Heart left ventricle (tissue), 16 donors: ENCODE data around the gene PRKAR1B. TPM values are rescaled to one million over a fixed set of nuclear protein-coding genes. Genes with fewer than 3 reads are reported as not detected.
"Not testable (repeated sequence)": the region's sequence is repeated elsewhere in the genome, so short reads cannot be mapped to it uniquely, and the experiment has no call there.

ENCODE experiments used
- ATAC-seq, 4 donors: fragments of 200-7000 bp; cut with Tn5 transposase; one replicate each; pipeline ENCODE4 v1.9.1; 2020 to 2022; ENCODE audit warnings: moderate library complexity in 4 of 4, mild to moderate bottlenecking in 3 of 4, moderate number of reproducible peaks in 1 of 4
- DNase-seq, 5 donors: peaks; one replicate each; pipeline ENCODE4 v3.0.0-alpha.2; 2020
- H3K27ac ChIP-seq, 12 donors: fragments of 200-600 bp; sonication (generic) in 4 of 12; one replicate each; pipeline versions ENCODE4 v1.5.0 to v1.8.0; 2016 to 2022; ENCODE audit warnings: mild to moderate bottlenecking in 2 of 12
- H3K27me3 ChIP-seq, 9 donors: fragments of 200-600 bp; sonication (generic) in 2 of 9; one replicate each; pipeline versions ENCODE4 v1.5.1 to v1.8.0; 2016 to 2022; ENCODE audit warnings: mild to moderate bottlenecking in 3 of 9
- H3K36me3 ChIP-seq, 9 donors: fragments of 200-600 bp; sonication (generic) in 2 of 9; one replicate each; pipeline versions ENCODE4 v1.5.0 to v1.8.0; 2018 to 2022; ENCODE audit warnings: mild to moderate bottlenecking in 2 of 9
- H3K4me1 ChIP-seq, 12 donors: fragments of 200-600 bp; sonication (generic) in 4 of 12; one replicate each; pipeline versions ENCODE4 v1.5.0 to v1.8.0; 2016 to 2022; ENCODE audit warnings: mild to moderate bottlenecking in 3 of 12
- H3K4me3 ChIP-seq, 12 donors: fragments of 200-600 bp; sonication (generic) in 4 of 12; one replicate each; pipeline versions ENCODE4 v1.5.0 to v1.8.0; 2017 to 2022; ENCODE audit warnings: mild to moderate bottlenecking in 9 of 12, moderate library complexity in 4 of 12
- H3K9me3 ChIP-seq, 12 donors: fragments of 200-600 bp; sonication (generic) in 4 of 12; one replicate each; pipeline versions ENCODE4 v1.5.0 to v1.8.0; 2016 to 2022; ENCODE audit warnings: mild to moderate bottlenecking in 1 of 12
- POLR2A ChIP-seq, 2 donors: fragments of 450-650 bp; IDR thresholded peaks; one replicate each; pipeline ENCODE4 v1.6.1; 2017; ENCODE audit warnings: antibody characterized with exemption in 2 of 2, mild to moderate bottlenecking in 2 of 2, moderate library complexity in 2 of 2
- WGBS, 4 donors: extraction: QIAGEN DNeasy Blood & Tissue Kit in 2 of 4; methylation state at CpG; one replicate each; pipeline versions ENCODE4 v1.1.5 to v1.1.7; 2013 to 2018; 5-methylcytosine and 5-hydroxymethylcytosine counted together
- intact Hi-C, 10 donors: fragments of 100-400 bp; cut with DNase I; formaldehyde crosslinking; loops; one replicate each; pipeline versions ENCODE4 v1.11.1 to v1.14.2; 2022
- polyA plus RNA-seq, 2 donors: library from polyadenylated mRNA; stranded (reverse); fragments of 200-250 nt; gene quantifications; one replicate each; pipeline ENCODE4 v1.2.3, GENCODE V29; 2013
- total RNA-seq, 9 donors: library from RNA; depleted of rRNA in 2 of 9; stranded (reverse); fragments of >200 nt in 2 of 9; fragmentation: NEBNext Ultra II Directional in 3 of 9; extraction: Animal tissue kit (Norgen Biotek cat#: 25700) in 3 of 9; gene quantifications; one replicate each; pipeline versions ENCODE4 v1.1.0 to v1.2.4, GENCODE V29; 2016 to 2023
- TF ChIP-seq, protein P1 (sequence below), 12 donors: fragments of 200-600 bp; sonication (generic) in 4 of 12; IDR thresholded peaks; one replicate each; pipeline versions ENCODE4 v1.5.0 to v1.8.0; 2018 to 2022; ENCODE audit warnings: antibody characterized with exemption in 12 of 12, mild to moderate bottlenecking in 5 of 12
- donor health status: ischemic (EF 13 %, LVEDD 7.1; RV severe dilation, severe dysfunction).
- donor health status: healthy with polysubstance abuse.
- donor health status: DM: no; HTN: yes; CAD: no.
- donor health status: DM: no; HTN: no; CAD: no.
- donor health status: ischemic (EF 25% LVEDD 6.9; RV normal size, moderate dysfunction).
- donor health status: ischemic (EF 25% LVEDD 5.7; RV mildly dilated, moderate dysfunction).
- donor health status: healthy.
- donor health status: DM: yes; HTN: yes; CAD: no.
- donor health status: ischemic (EF 35%, LVEDD 5.7; RV mildly dilated, moderate dysfunction).
- donor health status: nonischemic (EF 11% LVEDD 7.7; RV severe dilation, severe dysfunction).
- donor health status: DM: yes; HTN: yes; CAD: no.
- donor health status: PGD.
- donor health status: ischemic (EF 29% LVEDD 5.4; RV normal size, mild dysfunction).
- donor health status: nonischemic (EF 23%, LVEDD 6.1; RV moderate dilation, normal function).

The PRKAR1B gene
- total and polyA plus RNA-seq, 11 donors = 4.1 to 22.2 (median 17.9) TPM

DNA sequence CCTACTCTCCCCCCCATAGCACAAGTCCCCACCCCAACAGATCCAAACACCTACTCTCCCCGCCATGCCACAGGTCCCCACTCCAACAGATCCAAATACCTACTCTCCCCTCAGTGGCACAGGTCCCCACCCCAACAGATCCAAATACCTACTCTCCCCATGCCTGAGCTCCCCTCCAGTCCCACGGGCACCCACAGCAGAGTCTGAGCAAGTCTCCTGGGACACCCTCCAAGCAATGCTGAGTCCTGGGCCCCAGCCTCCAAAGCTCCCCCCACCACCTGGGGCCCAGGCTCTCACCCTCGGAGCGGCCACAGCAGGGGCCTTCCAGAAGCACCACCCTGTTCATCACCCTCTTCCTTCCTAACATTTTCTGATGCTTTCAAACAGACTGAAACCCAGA, 64.5 kb downstream of the PRKAR1B start:
- ATAC-seq = no peak
- no peaks in the 10 kb centered on the region for H3K9me3 ChIP-seq
- 89 to 95% (median 92%) methylated on average over 4 of the region's 4 CpGs for WGBS, 4 donors
- no peaks in the 10 kb centered on the region for H3K36me3 ChIP-seq
- no peak overlapping the region for H3K4me3 ChIP-seq
- H3K4me1 ChIP-seq = peaks cover 0 to 54% (median 40%) of the 10 kb centered on the region in 12 donors
- no peaks in the 10 kb centered on the region for H3K27me3 ChIP-seq
- intact Hi-C loops = loop anchor here in 5 of 10 donors (10.0 kb wide), 5 partner anchors 62 to 328 kb away; partner anchors contain the start of genes DNAAF5 (in 1 of the 5) and PRKAR1B (in 1 of the 5)
- H3K27ac ChIP-seq = peak overlapping the region in 2 of 12 donors; percentile 57 to 79
- no peak for TF ChIP-seq POLR2A (IDR thresholded peaks at IDR 0.05)
- TF ChIP-seq, protein P1, sequence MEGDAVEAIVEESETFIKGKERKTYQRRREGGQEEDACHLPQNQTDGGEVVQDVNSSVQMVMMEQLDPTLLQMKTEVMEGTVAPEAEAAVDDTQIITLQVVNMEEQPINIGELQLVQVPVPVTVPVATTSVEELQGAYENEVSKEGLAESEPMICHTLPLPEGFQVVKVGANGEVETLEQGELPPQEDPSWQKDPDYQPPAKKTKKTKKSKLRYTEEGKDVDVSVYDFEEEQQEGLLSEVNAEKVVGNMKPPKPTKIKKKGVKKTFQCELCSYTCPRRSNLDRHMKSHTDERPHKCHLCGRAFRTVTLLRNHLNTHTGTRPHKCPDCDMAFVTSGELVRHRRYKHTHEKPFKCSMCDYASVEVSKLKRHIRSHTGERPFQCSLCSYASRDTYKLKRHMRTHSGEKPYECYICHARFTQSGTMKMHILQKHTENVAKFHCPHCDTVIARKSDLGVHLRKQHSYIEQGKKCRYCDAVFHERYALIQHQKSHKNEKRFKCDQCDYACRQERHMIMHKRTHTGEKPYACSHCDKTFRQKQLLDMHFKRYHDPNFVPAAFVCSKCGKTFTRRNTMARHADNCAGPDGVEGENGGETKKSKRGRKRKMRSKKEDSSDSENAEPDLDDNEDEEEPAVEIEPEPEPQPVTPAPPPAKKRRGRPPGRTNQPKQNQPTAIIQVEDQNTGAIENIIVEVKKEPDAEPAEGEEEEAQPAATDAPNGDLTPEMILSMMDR (IDR thresholded peaks at IDR 0.05) = no peak
- DNase-seq = no peak

DNA sequence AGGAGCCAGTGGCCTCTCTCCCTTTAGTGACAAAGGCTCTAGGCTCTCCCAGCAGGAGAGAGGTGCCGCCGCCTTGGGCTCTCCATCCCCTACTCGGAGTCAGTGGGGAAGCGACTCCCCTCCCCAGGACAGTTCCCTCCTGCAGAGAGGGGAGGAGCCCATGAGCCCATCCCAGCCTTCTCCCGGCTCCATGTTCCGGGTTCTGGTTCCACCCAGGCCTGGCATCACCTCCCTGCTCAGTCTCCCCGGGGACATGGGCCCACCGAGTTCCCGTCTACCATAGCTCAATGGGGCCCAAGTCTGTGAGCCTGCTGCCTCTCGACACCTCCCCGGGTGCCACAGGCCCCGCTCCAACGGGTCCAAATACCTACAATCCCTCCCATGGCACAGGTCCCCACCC, 67.1 kb downstream of the PRKAR1B start:
- DNase-seq = peak in 1 of 5 donors; percentile 39
- no peak overlapping the region for H3K27ac ChIP-seq
- H3K4me1 ChIP-seq = peaks cover 0 to 36% (median 21%) of the 10 kb centered on the region in 12 donors
- WGBS, 4 donors = 95 to 96% (median 96%) methylated on average over 13 of the region's 13 CpGs
- ATAC-seq = no peak
- intact Hi-C loops = loop anchor here in 5 of 10 donors (10.0 kb wide), 6 partner anchors 65 to 325 kb away; partner anchors contain the start of genes DNAAF5 (in 1 of the 5), PDGFA (in 1 of the 5) and PRKAR1B (in 1 of the 5)
- no peaks in the 10 kb centered on the region for H3K9me3 ChIP-seq
- H3K36me3 ChIP-seq = no peaks in the 10 kb centered on the region
- H3K27me3 ChIP-seq = no peaks in the 10 kb centered on the region
- TF ChIP-seq POLR2A (IDR thresholded peaks at IDR 0.05) = no peak
- TF ChIP-seq, protein P1 (IDR thresholded peaks at IDR 0.05) = no peak
- no peak overlapping the region for H3K4me3 ChIP-seq

DNA sequence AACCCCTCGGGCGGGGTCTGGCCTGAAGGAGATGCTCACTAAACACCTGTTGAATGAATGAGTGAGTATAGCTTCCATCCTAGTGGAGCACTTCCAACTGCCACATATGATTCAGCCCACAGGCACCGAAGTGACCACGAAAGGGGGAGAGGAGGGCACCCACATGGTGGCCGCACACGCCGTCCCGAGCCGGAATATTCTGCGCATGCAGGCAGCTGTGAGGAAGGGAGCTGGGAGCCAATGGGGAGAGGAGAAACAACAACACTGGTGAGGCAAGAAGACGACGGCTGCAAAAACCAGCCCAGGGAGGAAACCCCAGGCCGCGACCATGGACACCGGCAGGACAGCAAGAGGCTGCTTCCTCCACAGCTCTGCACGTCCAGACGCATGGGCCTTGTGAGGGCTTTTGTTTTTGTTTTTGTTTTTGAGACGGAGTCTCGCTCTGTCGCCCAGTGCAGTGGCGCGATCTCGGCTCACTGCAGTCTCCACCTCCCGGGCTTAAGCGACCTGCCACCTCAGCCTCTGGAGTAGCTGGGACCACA, 67.7 kb downstream of the PRKAR1B start:
- intact Hi-C loops = loop anchor here in 1 of 10 donors (10.0 kb wide), 1 partner anchor 145 kb away; the partner anchor contains the start of gene PDGFA
- TF ChIP-seq, protein P1 (IDR thresholded peaks at IDR 0.05) = no peak
- TF ChIP-seq POLR2A (IDR thresholded peaks at IDR 0.05) = no peak
- 95 to 97% (median 97%) methylated on average over 24 to 25 of the region's 25 CpGs for WGBS, 4 donors
- H3K9me3 ChIP-seq = no peaks in the 10 kb centered on the region
- ATAC-seq (no peak), DNase-seq (peak in 1 of 5 donors; percentile 24)
- peaks cover 0 to 30% (median 16%) of the 10 kb centered on the region in 12 donors for H3K4me1 ChIP-seq
- no peaks in the 10 kb centered on the region for H3K27me3 ChIP-seq
- H3K36me3 ChIP-seq = no peaks in the 10 kb centered on the region
- H3K4me3 ChIP-seq = no peak overlapping the region
- no peak overlapping the region for H3K27ac ChIP-seq

DNA sequence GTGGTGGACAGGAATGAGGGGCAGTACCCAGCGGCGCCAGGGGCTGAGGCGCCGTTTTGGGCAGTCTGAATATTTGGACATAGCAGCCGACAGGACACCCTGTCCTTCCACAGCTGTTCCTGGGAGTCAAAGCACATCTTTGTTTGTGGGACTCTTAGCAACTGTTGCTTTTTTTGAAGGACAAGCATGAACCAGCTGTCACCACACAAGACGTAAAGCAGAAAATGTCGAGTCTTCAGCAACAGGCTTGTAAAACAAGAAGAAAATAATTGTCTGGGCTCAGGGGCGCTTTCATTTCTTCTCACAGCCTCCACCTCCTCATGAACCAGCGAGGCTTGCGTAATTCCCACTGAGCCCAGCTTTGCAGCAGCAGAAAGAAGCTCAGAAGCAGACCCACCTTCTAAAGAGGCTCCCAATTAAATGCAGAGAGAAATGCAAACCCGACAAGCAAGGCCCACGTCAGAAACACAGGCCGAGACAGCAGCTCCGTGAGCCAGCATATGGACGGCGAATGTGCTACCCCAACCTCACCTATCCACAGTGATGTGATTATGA, 69.4 kb downstream of the PRKAR1B start:
- ATAC-seq = peak; percentile 90 to 99 (median 97)
- Histone ChIP-seq H3K27ac (peak overlapping the region in 11 of 12 donors; percentile 66 to 91 (median 74)), H3K4me1 (peaks cover 0 to 14% (median 6%) of the 10 kb centered on the region in 12 donors), H3K9me3 (no peaks in the 10 kb centered on the region), H3K36me3 (no peaks in the 10 kb centered on the region), H3K27me3 (no peaks in the 10 kb centered on the region), H3K4me3 (peak overlapping the region in 3 of 12 donors; percentile 1 to 13 (median 13))
- peak in 1 of 5 donors; percentile 55 for DNase-seq
- 37 to 47% (median 44%) methylated on average over 16 of the region's 16 CpGs for WGBS, 4 donors
- intact Hi-C loops = loop anchor here in 2 of 10 donors (1.0 to 10.0 kb wide), 2 partner anchors 16 to 143 kb away; partner anchors contain the start of gene PDGFA (in 1 of the 2)
- TF ChIP-seq, protein P1 (IDR thresholded peaks at IDR 0.05) = no peak
- TF ChIP-seq POLR2A (IDR thresholded peaks at IDR 0.05) = no peak

DNA sequence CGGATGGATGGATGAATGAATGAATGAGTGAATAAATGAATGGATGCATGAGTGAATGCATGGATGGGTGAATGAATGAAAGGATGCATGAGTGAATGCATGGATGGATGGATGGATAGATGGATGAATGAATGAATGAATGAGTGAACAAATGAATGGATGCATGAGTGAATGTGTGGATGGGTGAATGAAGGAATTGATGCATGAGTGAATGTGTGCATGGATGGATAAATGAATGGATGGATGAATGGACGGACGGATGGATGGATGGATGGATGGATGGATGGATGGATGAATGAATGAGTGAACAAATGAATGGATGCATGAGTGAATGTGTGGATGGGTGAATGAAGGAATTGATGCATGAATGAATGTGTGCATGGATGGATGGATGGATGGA, 70.1 kb downstream of the PRKAR1B start:
- Histone ChIP-seq H3K27ac (peak overlapping the region in 11 of 12 donors; percentile 66 to 91 (median 74)), H3K4me1 (peaks cover 0 to 14% (median 6%) of the 10 kb centered on the region in 12 donors)
- not testable (repeated sequence) for H3K36me3 ChIP-seq, H3K9me3 ChIP-seq, H3K27me3 ChIP-seq, H3K4me3 ChIP-seq, DNase-seq, ATAC-seq
- intact Hi-C loops = loop anchor here in 2 of 10 donors (1.0 to 10.0 kb wide), 2 partner anchors 16 to 142 kb away; partner anchors contain the start of gene PDGFA (in 1 of the 2)
- 69 to 97% (median 81%) methylated on average over 3 of the region's 3 CpGs for WGBS, 4 donors
